Measurements from ENCODE around the gene ZFP36. TPM values are rescaled to one million over a fixed set of nuclear protein-coding genes. Genes with fewer than 3 reads are reported as not detected.

Gene ZFP36
- total and polyA plus RNA-seq, 2 of the 8 experiments (the other 6 are each of a cell fraction or from before 2014, with no cell fraction given) = 4.0 to 10.9 TPM

DNA sequence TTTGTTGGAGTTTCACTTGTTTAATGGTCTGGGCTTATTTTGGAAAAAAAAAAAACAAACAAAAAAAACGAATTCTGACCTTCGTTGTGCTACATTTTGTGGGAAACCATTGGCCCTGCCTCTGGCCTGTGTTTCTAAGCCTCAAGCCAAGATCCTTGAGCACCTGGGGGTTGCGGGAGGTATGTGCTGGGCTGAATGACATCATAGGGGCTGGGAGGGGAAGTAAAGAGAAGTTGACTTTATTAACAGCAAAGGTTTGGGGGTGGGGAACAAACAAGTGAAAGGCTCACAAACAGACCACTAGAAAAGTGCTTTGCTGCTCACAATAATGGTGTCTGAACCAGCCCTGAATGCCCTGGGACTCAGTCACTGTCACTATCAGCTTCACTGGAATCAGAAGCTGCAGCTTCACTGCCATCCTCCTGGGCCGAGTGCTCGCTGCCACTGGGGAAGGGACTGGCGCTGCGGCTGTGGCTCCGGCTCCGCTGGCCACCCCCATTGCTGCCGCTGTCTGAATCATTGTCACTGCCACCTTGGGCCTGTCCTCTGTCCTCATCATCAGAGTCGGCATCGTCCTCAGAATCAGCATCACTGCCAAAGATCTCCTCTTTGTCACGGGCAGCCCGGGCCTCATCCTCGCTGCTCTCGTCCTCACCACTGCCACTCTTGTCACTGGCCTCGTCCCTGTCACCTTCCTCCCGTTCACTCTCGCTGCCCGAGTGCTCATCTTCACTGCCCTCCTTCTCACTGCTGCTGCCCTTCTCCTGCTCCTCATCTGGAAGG is 20.8 kb upstream of the ZFP36 start:
- DNase-seq (ENCODE audit: low read depth in 1 of 2, low spot score in 2 of 2) = no peak
- no peak overlapping the region for H3K4me3 ChIP-seq (ENCODE audit: extremely low read depth in 1 of 4, insufficient read depth in 2 of 4, low read depth in 3 of 4, low read length in 4 of 4)
- no peak overlapping the region for H3K4me2 ChIP-seq (ENCODE audit: insufficient read depth in 1 of 2, low read depth in 2 of 2, low read length in 2 of 2)
- no peak overlapping the region for H2BK15ac ChIP-seq (ENCODE audit: low read length)
- no peak overlapping the region for H2BK12ac ChIP-seq (ENCODE audit: low read depth, low read length)
- H3K27ac ChIP-seq (ENCODE audit: low read depth, low read length) = no peak overlapping the region
- peaks cover 0 to 9% of the 10 kb centered on the region in 2 experiments for H4K20me1 ChIP-seq (replicated peaks in 1 of 2; ENCODE audit: control insufficient read depth in 1 of 2, insufficient read depth in 2 of 2, low read length in 2 of 2)
- no peak overlapping the region for H2BK20ac ChIP-seq (ENCODE audit: low read length)
- FAIRE-seq = no peak
- no peaks in the 10 kb centered on the region for H3K27me3 ChIP-seq (replicated peaks in 1 of 4; ENCODE audit: control insufficient read depth in 3 of 4, extremely low read depth in 1 of 4, insufficient read depth in 3 of 4, low read length in 3 of 4)
- H3K23me2 ChIP-seq (ENCODE audit: low read depth, low read length) = peaks cover 2% of the 10 kb centered on the region; the same call in 1 of the 2 replicates
- ChIA-PET POLR2A (ENCODE audit: partially characterized antibody) (interaction anchor here (0.7 to 3.9 kb wide), 13 partner anchors 10 to 75 kb away, joined by 3 to 12 read pairs (median 4); no protein-coding TSS in a partner anchor), CTCF (ENCODE audit: partially characterized antibody) (interaction anchor here (0.7 to 1.2 kb wide), 2 partner anchors 9 to 15 kb away, joined by 3 read pairs; no protein-coding TSS in a partner anchor)
- no peak overlapping the region for H2BK120ac ChIP-seq (replicated peaks; ENCODE audit: low read depth, low read length)
- H3K23ac ChIP-seq (ENCODE audit: insufficient read length) = no peak overlapping the region
- no peak overlapping the region for H2AFZ ChIP-seq (ENCODE audit: low read length)
- no peak overlapping the region for H3K9ac ChIP-seq (replicated peaks in 1 of 4; ENCODE audit: extremely low read depth in 1 of 4, low read depth in 3 of 4, low read length in 3 of 4)
- H3K36me3 ChIP-seq (ENCODE audit: control insufficient read depth in 2 of 4, insufficient read depth in 4 of 4, low read length in 3 of 4) = peaks cover 15 to 66% (median 35%) of the 10 kb centered on the region in 4 experiments; a peak in 7 of 8 replicates
- H3K79me2 ChIP-seq (ENCODE audit: control insufficient read depth in 1 of 2, insufficient read depth in 2 of 2, low read length in 2 of 2) = peaks cover 0 to 5% of the 10 kb centered on the region in 2 experiments; a peak in 1 of 4 replicates
- no peaks in the 10 kb centered on the region for H3K9me3 ChIP-seq (ENCODE audit: insufficient read depth in 2 of 2, low read depth in 1 of 2, low read length in 1 of 2)
- H3K18ac ChIP-seq (ENCODE audit: extremely low read depth, low read length) = no peak overlapping the region
- no peak overlapping the region for H3K14ac ChIP-seq (ENCODE audit: insufficient read length)
- WGBS, 2 experiments (ENCODE audit: extremely low coverage in 1 of 2, insufficient coverage in 1 of 2, insufficient read length in 1 of 2, insufficient replicate concordance in 2 of 2, low coverage in 1 of 2, low lambda C conversion rate in 2 of 2, missing lambda C conversion rate in 1 of 2) = 92% methylated on average over 19 of the region's 20 CpGs; no CpG with 5 or more reads in 1 of the 2 experiments
- no peak overlapping the region for H2AK5ac ChIP-seq (ENCODE audit: low read depth, low read length)
- H3K4me1 ChIP-seq (replicated peaks in 1 of 4; ENCODE audit: control insufficient read depth in 3 of 4, insufficient read depth in 4 of 4, low read length in 3 of 4) = peaks cover 0 to 10% (median 4%) of the 10 kb centered on the region in 4 experiments; a peak in 4 of 7 replicates
- H3K56ac ChIP-seq (replicated peaks; ENCODE audit: insufficient read length, low read depth, low read length) = no peak overlapping the region
- H3K4ac ChIP-seq (replicated peaks; ENCODE audit: insufficient read length, low read depth, low read length) = no peak overlapping the region
- H4K8ac ChIP-seq (ENCODE audit: extremely low read depth, insufficient read depth, low read length) = no peak overlapping the region
- H4K5ac ChIP-seq (ENCODE audit: insufficient read length, low read depth, low read length) = no peak overlapping the region
- H3K79me1 ChIP-seq (ENCODE audit: low read depth, low read length) = peaks cover 5% of the 10 kb centered on the region
- H4K91ac ChIP-seq (replicated peaks; ENCODE audit: insufficient read length, low read length) = no peak overlapping the region
- H2BK5ac ChIP-seq (ENCODE audit: low read depth, low read length) = no peak overlapping the region; the same call in 1 of the 2 replicates
- TF ChIP-seq CTBP2 (IDR thresholded peaks at IDR 0.05; ENCODE audit: borderline replicate concordance, insufficient read depth, insufficient read length, low read length) (no peak), PHF8 (conservative IDR thresholded peaks at IDR 0.05; ENCODE audit: low read depth, low read length) (no peak), EP300 (IDR thresholded peaks at IDR 0.05; ENCODE audit: borderline replicate concordance in 1 of 2, low read depth in 2 of 2, low read length in 2 of 2) (no peak), HDAC2 (IDR thresholded peaks at IDR 0.05; ENCODE audit: borderline replicate concordance in 1 of 2, low read depth in 2 of 2, low read length in 2 of 2) (no peak), RNF2 (IDR thresholded peaks at IDR 0.05; ENCODE audit: borderline replicate concordance, low read depth, low read length, missing control alignments, poor library complexity, severe bottlenecking) (no peak), SRF (IDR thresholded peaks at IDR 0.05; ENCODE audit: low read depth, low read length) (no peak), YY1 (IDR thresholded peaks at IDR 0.05; ENCODE audit: low read depth, low read length) (no peak)
- TF ChIP-seq, protein P1, sequence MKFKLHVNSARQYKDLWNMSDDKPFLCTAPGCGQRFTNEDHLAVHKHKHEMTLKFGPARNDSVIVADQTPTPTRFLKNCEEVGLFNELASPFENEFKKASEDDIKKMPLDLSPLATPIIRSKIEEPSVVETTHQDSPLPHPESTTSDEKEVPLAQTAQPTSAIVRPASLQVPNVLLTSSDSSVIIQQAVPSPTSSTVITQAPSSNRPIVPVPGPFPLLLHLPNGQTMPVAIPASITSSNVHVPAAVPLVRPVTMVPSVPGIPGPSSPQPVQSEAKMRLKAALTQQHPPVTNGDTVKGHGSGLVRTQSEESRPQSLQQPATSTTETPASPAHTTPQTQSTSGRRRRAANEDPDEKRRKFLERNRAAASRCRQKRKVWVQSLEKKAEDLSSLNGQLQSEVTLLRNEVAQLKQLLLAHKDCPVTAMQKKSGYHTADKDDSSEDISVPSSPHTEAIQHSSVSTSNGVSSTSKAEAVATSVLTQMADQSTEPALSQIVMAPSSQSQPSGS (IDR thresholded peaks at IDR 0.05; ENCODE audit: low read length) = no peak

Measured in H1 (cell line).